ENCODE results near the gene DCAF16.

Gene DCAF16

GRCh38 chr4:17811078-17811603 lies 584 bp upstream of the DCAF16 start:
- DNase-seq (ENCODE audit: low read depth): no peak
- H3K4me3 ChIP-seq (ENCODE audit: low read depth, low read length): peak overlapping the region; percentile 87
- TF ChIP-seq MYC (IDR thresholded peaks at IDR 0.05; ENCODE audit: low read depth, low read length) (no peak), POLR2A (IDR thresholded peaks at IDR 0.05; ENCODE audit: extremely low read depth, insufficient read length) (no peak)
- TF ChIP-seq, protein P1, sequence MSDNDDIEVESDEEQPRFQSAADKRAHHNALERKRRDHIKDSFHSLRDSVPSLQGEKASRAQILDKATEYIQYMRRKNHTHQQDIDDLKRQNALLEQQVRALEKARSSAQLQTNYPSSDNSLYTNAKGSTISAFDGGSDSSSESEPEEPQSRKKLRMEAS (IDR thresholded peaks at IDR 0.05; ENCODE audit: low read depth, low read length): no peak
- TF ChIP-seq, protein P2, sequence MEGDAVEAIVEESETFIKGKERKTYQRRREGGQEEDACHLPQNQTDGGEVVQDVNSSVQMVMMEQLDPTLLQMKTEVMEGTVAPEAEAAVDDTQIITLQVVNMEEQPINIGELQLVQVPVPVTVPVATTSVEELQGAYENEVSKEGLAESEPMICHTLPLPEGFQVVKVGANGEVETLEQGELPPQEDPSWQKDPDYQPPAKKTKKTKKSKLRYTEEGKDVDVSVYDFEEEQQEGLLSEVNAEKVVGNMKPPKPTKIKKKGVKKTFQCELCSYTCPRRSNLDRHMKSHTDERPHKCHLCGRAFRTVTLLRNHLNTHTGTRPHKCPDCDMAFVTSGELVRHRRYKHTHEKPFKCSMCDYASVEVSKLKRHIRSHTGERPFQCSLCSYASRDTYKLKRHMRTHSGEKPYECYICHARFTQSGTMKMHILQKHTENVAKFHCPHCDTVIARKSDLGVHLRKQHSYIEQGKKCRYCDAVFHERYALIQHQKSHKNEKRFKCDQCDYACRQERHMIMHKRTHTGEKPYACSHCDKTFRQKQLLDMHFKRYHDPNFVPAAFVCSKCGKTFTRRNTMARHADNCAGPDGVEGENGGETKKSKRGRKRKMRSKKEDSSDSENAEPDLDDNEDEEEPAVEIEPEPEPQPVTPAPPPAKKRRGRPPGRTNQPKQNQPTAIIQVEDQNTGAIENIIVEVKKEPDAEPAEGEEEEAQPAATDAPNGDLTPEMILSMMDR (IDR thresholded peaks at IDR 0.05; ENCODE audit: low read depth, low read length): no peak

GRCh38 chr4:17809667-17810066 lies 890 bp downstream of the DCAF16 start:
- TF ChIP-seq, protein P1 (IDR thresholded peaks at IDR 0.05; ENCODE audit: low read depth, low read length): no peak
- TF ChIP-seq POLR2A (IDR thresholded peaks at IDR 0.05; ENCODE audit: extremely low read depth, insufficient read length): no peak
- TF ChIP-seq MYC (IDR thresholded peaks at IDR 0.05; ENCODE audit: low read depth, low read length): no peak
- TF ChIP-seq, protein P2 (IDR thresholded peaks at IDR 0.05; ENCODE audit: low read depth, low read length): no peak
- DNase-seq (ENCODE audit: low read depth): peak; percentile 33
- H3K4me3 ChIP-seq (ENCODE audit: low read depth, low read length): peak overlapping the region; percentile 87

DNA sequence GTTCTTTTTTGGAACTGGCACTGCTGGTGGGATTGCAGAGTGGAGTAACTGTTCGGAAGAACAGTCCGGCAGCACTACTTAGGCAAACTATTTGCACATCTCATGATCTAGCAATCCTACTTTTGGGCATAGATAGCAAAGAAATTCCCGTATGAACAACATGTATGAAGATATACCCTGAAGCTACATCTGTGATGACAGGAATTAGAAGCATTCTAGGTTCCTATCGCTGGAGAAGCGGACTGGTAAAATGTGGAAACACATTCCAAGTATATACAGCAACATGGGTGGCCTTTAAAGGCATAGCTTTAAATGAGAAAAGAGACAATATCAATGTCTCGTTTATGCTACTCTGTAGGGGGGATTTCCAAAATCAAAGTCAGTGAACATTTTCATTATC lies 3.1 kb downstream of the DCAF16 start:
- peak overlapping the region; percentile 87 for H3K4me3 ChIP-seq (ENCODE audit: low read depth, low read length)
- DNase-seq (ENCODE audit: low read depth): no peak
- no peak for TF ChIP-seq POLR2A (IDR thresholded peaks at IDR 0.05; ENCODE audit: extremely low read depth, insufficient read length)
- TF ChIP-seq, protein P2 (IDR thresholded peaks at IDR 0.05; ENCODE audit: low read depth, low read length): no peak
- TF ChIP-seq MYC (IDR thresholded peaks at IDR 0.05; ENCODE audit: low read depth, low read length): no peak

GRCh38 chr4:17805580-17806155 lies 4.9 kb downstream of the DCAF16 start:
- TF ChIP-seq, protein P2 (IDR thresholded peaks at IDR 0.05; ENCODE audit: low read depth, low read length): no peak
- TF ChIP-seq MYC (IDR thresholded peaks at IDR 0.05; ENCODE audit: low read depth, low read length) (no peak), POLR2A (IDR thresholded peaks at IDR 0.05; ENCODE audit: extremely low read depth, insufficient read length) (no peak)
- TF ChIP-seq, protein P1 (IDR thresholded peaks at IDR 0.05; ENCODE audit: low read depth, low read length): no peak
- no peak for DNase-seq (ENCODE audit: low read depth)
- peak overlapping the region; percentile 87 for H3K4me3 ChIP-seq (ENCODE audit: low read depth, low read length)

GRCh38 chr4:17797808-17798207 lies 12.7 kb downstream of the DCAF16 start:
- TF ChIP-seq POLR2A (IDR thresholded peaks at IDR 0.05; ENCODE audit: extremely low read depth, insufficient read length) (no peak), MYC (IDR thresholded peaks at IDR 0.05; ENCODE audit: low read depth, low read length) (no peak)
- TF ChIP-seq, protein P2 (IDR thresholded peaks at IDR 0.05; ENCODE audit: low read depth, low read length): no peak
- TF ChIP-seq, protein P1 (IDR thresholded peaks at IDR 0.05; ENCODE audit: low read depth, low read length): no peak

More at GRCh38 chr4:17797808-17798207, 12.7 kb downstream of the DCAF16 start:
- no peak for DNase-seq (ENCODE audit: low read depth)
- no peak overlapping the region for H3K4me3 ChIP-seq (ENCODE audit: low read depth, low read length)
